Effector memory CD8-positive, alpha-beta T cell (primary cell): ENCODE results near the gene DUSP12.
A peak's percentile ranks its signal among the peaks of the same experiment; 100 is the strongest.

Source experiments
- ATAC-seq: fragments of 150-1000 bp; cut with Tn5 transposase; replicated peaks from 2 replicates; pipeline ENCODE4 v1.10.0; 2021; ENCODE audit warnings: mild to moderate bottlenecking, moderate library complexity
- DNase-seq, 3 experiments: peaks; one replicate each; pipeline ENCODE4 v3.0.0; 2021
- H3K27ac Mint-ChIP-seq, 2 donors: one replicate each; pipeline ENCODE4 v1.8.0; 2022; ENCODE audit warnings: mild to moderate bottlenecking in 2 of 2, mixed read lengths in 2 of 2, moderate library complexity in 2 of 2
- H3K27me3 Mint-ChIP-seq, 2 donors: one replicate each; pipeline ENCODE4 v1.8.0; 2022; ENCODE audit warnings: mixed read lengths in 2 of 2
- H3K36me3 Mint-ChIP-seq: one replicate; pipeline ENCODE4 v1.8.0; 2022; ENCODE audit warnings: mild to moderate bottlenecking, moderate library complexity, mixed read lengths; ENCODE audit not compliant: insufficient read depth
- H3K4me1 Mint-ChIP-seq, 2 donors: one replicate each; pipeline ENCODE4 v1.8.0; 2022; ENCODE audit warnings: low read depth in 2 of 2, mixed read lengths in 2 of 2
- H3K4me3 Mint-ChIP-seq, 2 donors: one replicate each; pipeline ENCODE4 v1.8.0; 2022; ENCODE audit warnings: mild to moderate bottlenecking in 2 of 2, mixed read lengths in 2 of 2, moderate library complexity in 2 of 2
- H3K9me3 Mint-ChIP-seq, 2 donors: one replicate each; pipeline ENCODE4 v1.8.0; 2022; ENCODE audit warnings: mixed read lengths in 2 of 2
- total RNA-seq, 9 experiments: gene quantifications; one replicate each; lab custom pipeline; 2026; lab: John Stamatoyannopoulos, UW

The DUSP12 gene
- total RNA-seq = 12.1 to 35.1 (median 32.6) reads per million in 9 experiments

- Mint-ChIP-seq H3K4me3 (peak within 1 kb of the TSS; percentile 94 to 97), H3K36me3 (peaks cover 37% of the 10 kb centered on the region), H3K27ac (peak within 1 kb of the TSS; percentile 91), H3K27me3 (no peaks in the 10 kb centered on the region), H3K4me1 (peaks cover 22 to 27% of the 10 kb centered on the region in 2 donors), H3K9me3 (no peaks in the 10 kb centered on the region)
- DNase-seq (peak; percentile 81 to 84 (median 81)), ATAC-seq (peak; percentile 96)
Observed at GRCh38 chr1:161749509-161750407, at the start of gene DUSP12. Gene DUSP12, plus strand, starts transcription at chr1:161749786. Its CDS starts 16 bp downstream, at chr1:161749802.

- Mint-ChIP-seq H3K27ac (no peak overlapping the region), H3K4me3 (no peak overlapping the region), H3K9me3 (no peaks in the 10 kb centered on the region), H3K4me1 (no peaks in the 10 kb centered on the region), H3K36me3 (no peaks in the 10 kb centered on the region), H3K27me3 (peaks cover 0 to 15% of the 10 kb centered on the region in 2 donors)
- DNase-seq (no peak), ATAC-seq (no peak)
Observed at GRCh38 chr1:161702250-161702649, 47.3 kb upstream of the DUSP12 start.

GRCh38 chr1:161705537-161705936 lies 44.0 kb upstream of the DUSP12 start:
- no peak for DNase-seq
- H3K4me3 Mint-ChIP-seq = no peak overlapping the region
- no peaks in the 10 kb centered on the region for H3K27me3 Mint-ChIP-seq
- no peaks in the 10 kb centered on the region for H3K9me3 Mint-ChIP-seq
- ATAC-seq = peak; percentile 51
- H3K4me1 Mint-ChIP-seq = peaks cover 0 to 3% of the 10 kb centered on the region in 2 donors
- no peaks in the 10 kb centered on the region for H3K36me3 Mint-ChIP-seq
- no peak overlapping the region for H3K27ac Mint-ChIP-seq

GRCh38 chr1:161706113-161706481 lies 43.5 kb upstream of the DUSP12 start:
- no peaks in the 10 kb centered on the region for H3K36me3 Mint-ChIP-seq
- no peak overlapping the region for H3K4me3 Mint-ChIP-seq
- H3K27me3 Mint-ChIP-seq = no peaks in the 10 kb centered on the region
- H3K9me3 Mint-ChIP-seq = no peaks in the 10 kb centered on the region
- DNase-seq = no peak
- peaks cover 0 to 3% of the 10 kb centered on the region in 2 donors for H3K4me1 Mint-ChIP-seq
- ATAC-seq = no peak
- no peak overlapping the region for H3K27ac Mint-ChIP-seq

- no peaks in the 10 kb centered on the region for H3K36me3 Mint-ChIP-seq
- no peak within 1 kb of the TSS for H3K27ac Mint-ChIP-seq
- ATAC-seq = no peak
- no peak for DNase-seq
- no peaks in the 10 kb centered on the region for H3K9me3 Mint-ChIP-seq
- H3K4me3 Mint-ChIP-seq = no peak within 1 kb of the TSS
- peaks cover 0 to 3% of the 10 kb centered on the region in 2 donors for H3K4me1 Mint-ChIP-seq
- H3K27me3 Mint-ChIP-seq = no peaks in the 10 kb centered on the region
Observed at GRCh38 chr1:161706482-161707347, 42.9 kb upstream of the DUSP12 start, which contains the start of gene FCRLA. Gene FCRLA, plus strand, starts transcription at chr1:161707229. Its CDS starts 36 bp downstream, at chr1:161707265.

- Mint-ChIP-seq H3K4me1 (peaks cover 0 to 3% of the 10 kb centered on the region in 2 donors), H3K27ac (no peak overlapping the region), H3K36me3 (no peaks in the 10 kb centered on the region), H3K4me3 (no peak overlapping the region), H3K9me3 (no peaks in the 10 kb centered on the region), H3K27me3 (no peaks in the 10 kb centered on the region)
- DNase-seq (no peak), ATAC-seq (no peak)
Observed at GRCh38 chr1:161707503-161707902, 42.1 kb upstream of the DUSP12 start.

- Mint-ChIP-seq H3K4me1 (peaks cover 0 to 3% of the 10 kb centered on the region in 2 donors), H3K9me3 (no peaks in the 10 kb centered on the region), H3K27ac (no peak overlapping the region), H3K27me3 (no peaks in the 10 kb centered on the region), H3K36me3 (no peaks in the 10 kb centered on the region), H3K4me3 (no peak overlapping the region)
- no peak for ATAC-seq
- no peak for DNase-seq
Observed at GRCh38 chr1:161709373-161709772, 40.2 kb upstream of the DUSP12 start.

GRCh38 chr1:161710560-161710959 lies 39.0 kb upstream of the DUSP12 start:
- H3K4me3 Mint-ChIP-seq = no peak overlapping the region
- no peaks in the 10 kb centered on the region for H3K36me3 Mint-ChIP-seq
- DNase-seq (no peak), ATAC-seq (no peak)
- H3K27ac Mint-ChIP-seq = no peak overlapping the region
- H3K4me1 Mint-ChIP-seq = peaks cover 0 to 3% of the 10 kb centered on the region in 2 donors
- peaks cover 0 to 6% of the 10 kb centered on the region in 2 donors for H3K27me3 Mint-ChIP-seq
- H3K9me3 Mint-ChIP-seq = no peaks in the 10 kb centered on the region

GRCh38 chr1:161718559-161719324 lies 30.8 kb upstream of the DUSP12 start:
- ATAC-seq (no peak), DNase-seq (no peak)
- Mint-ChIP-seq H3K4me1 (peaks cover 3 to 7% of the 10 kb centered on the region in 2 donors), H3K27me3 (peaks cover 0 to 9% of the 10 kb centered on the region in 2 donors), H3K9me3 (no peaks in the 10 kb centered on the region), H3K4me3 (no peak overlapping the region), H3K27ac (no peak overlapping the region), H3K36me3 (no peaks in the 10 kb centered on the region)

GRCh38 chr1:161719325-161719611 lies 30.3 kb upstream of the DUSP12 start:
- no peak overlapping the region for H3K4me3 Mint-ChIP-seq
- peaks cover 7% of the 10 kb centered on the region in 2 donors for H3K4me1 Mint-ChIP-seq
- no peak overlapping the region for H3K27ac Mint-ChIP-seq
- H3K36me3 Mint-ChIP-seq = no peaks in the 10 kb centered on the region
- ATAC-seq (no peak), DNase-seq (no peak)
- H3K9me3 Mint-ChIP-seq = no peaks in the 10 kb centered on the region
- H3K27me3 Mint-ChIP-seq = peaks cover 0 to 9% of the 10 kb centered on the region in 2 donors

- no peak overlapping the region for H3K4me3 Mint-ChIP-seq
- H3K4me1 Mint-ChIP-seq = peaks cover 13 to 14% of the 10 kb centered on the region in 2 donors
Observed at GRCh38 chr1:161720422-161720821, 29.2 kb upstream of the DUSP12 start.

GRCh38 chr1:161720956-161721737 lies 28.4 kb upstream of the DUSP12 start, which contains the start of gene FCRLB:
Gene FCRLB, plus strand, starts transcription at chr1:161721544. Its CDS starts 1,129 bp downstream, at chr1:161722673.
- Mint-ChIP-seq H3K9me3 (no peaks in the 10 kb centered on the region), H3K4me1 (peaks cover 20 to 22% of the 10 kb centered on the region in 2 donors), H3K36me3 (peaks cover 3% of the 10 kb centered on the region), H3K27ac (no peak within 1 kb of the TSS), H3K27me3 (no peaks in the 10 kb centered on the region), H3K4me3 (no peak within 1 kb of the TSS)
- DNase-seq = no peak
- ATAC-seq = no peak

More at GRCh38 chr1:161720422-161720821, 29.2 kb upstream of the DUSP12 start:
- Mint-ChIP-seq H3K27me3 (peaks cover 0 to 5% of the 10 kb centered on the region in 2 donors), H3K27ac (no peak overlapping the region), H3K36me3 (no peaks in the 10 kb centered on the region), H3K9me3 (no peaks in the 10 kb centered on the region)
- no peak for ATAC-seq
- no peak for DNase-seq
